SH-SY5Y (cell line): ENCODE results near the gene BLOC1S6.

ENCODE experiments used
- GATA2 ChIP-seq: IDR thresholded peaks from 2 replicates; pipeline ENCODE4 v1.6.1; 2011; ENCODE audit warnings: mild to moderate bottlenecking, low read depth, low read length
- GATA3 ChIP-seq: IDR thresholded peaks from 2 replicates; pipeline ENCODE4 v1.6.1; 2011; ENCODE audit warnings: low read depth, mild to moderate bottlenecking, low read length, moderate library complexity

GRCh38 chr15:45635763-45636292 is 48.6 kb downstream of the BLOC1S6 start:
- TF ChIP-seq GATA2 (no peak), GATA3 (no peak)
